Caco-2 (cell line): ENCODE measurements around the gene PRDM10. TPM values are rescaled to one million over a fixed set of nuclear protein-coding genes. Genes with fewer than 3 reads are reported as not detected.

Experiments used
- BruUV-seq: library from RNA; stranded (reverse); fragments of 400-500 nt; replicated peaks from 2 replicates; lab custom pipeline; 2021; lab: Mats Ljungman, UMichigan
- CTCF ChIA-PET: fragments of 300-600 bp; sonication (Branson Sonifier 250); formaldehyde crosslinking; loops from one replicate; lab custom pipeline; 2022; ENCODE audit warnings: antibody characterized with exemption; lab: Charles Lee
- POLR2A ChIA-PET: fragments of 300-600 bp; sonication (Branson Sonifier 250); formaldehyde crosslinking; loops from one replicate; lab custom pipeline; 2022; ENCODE audit warnings: antibody characterized with exemption; lab: Charles Lee
- DNase-seq, 2 experiments: peaks; one replicate each; pipeline versions ENCODE4 v3.0.0 to v3.0.0-alpha.2; 2020 to 2022
- H3K27me3 ChIP-seq: replicated peaks from 2 replicates; pipeline ENCODE4 v1.6.0; 2011; ENCODE audit warnings: low read length; ENCODE audit not compliant: control insufficient read depth, insufficient read depth
- H3K36me3 ChIP-seq: 2 replicates; pipeline ENCODE4 v1.5.1; 2011; ENCODE audit warnings: low read length; ENCODE audit not compliant: control insufficient read depth, insufficient read depth
- H3K4me1 ChIP-seq: fragments of 250-450 bp; sonication (Bioruptor Pico); 2 replicates; pipeline ENCODE4 v1.5.1; 2020; ENCODE audit warnings: mild to moderate bottlenecking
- H3K4me3 ChIP-seq: 2 replicates; pipeline ENCODE4 v1.5.1; 2011; ENCODE audit warnings: low read depth, mild to moderate bottlenecking, control low read depth, low read length
- H3K9me3 ChIP-seq: fragments of 250-450 bp; sonication (Bioruptor Pico); 2 replicates; pipeline ENCODE4 v1.5.1; 2020; ENCODE audit warnings: mild to moderate bottlenecking, moderate library complexity
- H3K27ac Mint-ChIP-seq: one replicate; pipeline ENCODE4 v1.8.0; 2022; ENCODE audit warnings: mixed read lengths; ENCODE audit not compliant: unreplicated experiment
- H3K27me3 Mint-ChIP-seq: one replicate; pipeline ENCODE4 v1.8.0; 2022; ENCODE audit warnings: mixed read lengths; ENCODE audit not compliant: insufficient read depth, unreplicated experiment
- H3K36me3 Mint-ChIP-seq: one replicate; pipeline ENCODE4 v1.8.0; 2022; ENCODE audit warnings: mild to moderate bottlenecking, mixed read lengths; ENCODE audit not compliant: insufficient read depth, unreplicated experiment
- H3K4me1 Mint-ChIP-seq: one replicate; pipeline ENCODE4 v1.8.0; 2022; ENCODE audit warnings: low read depth, mixed read lengths; ENCODE audit not compliant: unreplicated experiment
- H3K4me3 Mint-ChIP-seq: one replicate; pipeline ENCODE4 v1.8.0; 2022; ENCODE audit warnings: mild to moderate bottlenecking, moderate library complexity, mixed read lengths; ENCODE audit not compliant: unreplicated experiment
- H3K9me3 Mint-ChIP-seq: one replicate; pipeline ENCODE4 v1.8.0; 2022; ENCODE audit warnings: mixed read lengths; ENCODE audit not compliant: unreplicated experiment
- intact Hi-C: fragments of 100-400 bp; cut with micrococcal nuclease; formaldehyde crosslinking; loops from one replicate; pipeline ENCODE4 v1.10.0; 2022; ENCODE audit not compliant: unreplicated experiment
- total RNA-seq: library from RNA; stranded (reverse); gene quantifications from 2 replicates; pipeline ENCODE4 v1.2.3, GENCODE V29; 2022
- TF ChIP-seq, protein P1 (sequence below), 2 experiments: fragments of 200-600 bp in 1 of 2; IDR thresholded peaks; 1 replicate in 1 of 2; 2 replicates in 1 of 2; pipeline versions ENCODE4 v1.5.1 to v1.8.0; 2011 to 2022; ENCODE audit warnings: antibody characterized with exemption in 1 of 2, control low read depth in 1 of 2, inconsistent platforms in 1 of 2, low read depth in 1 of 2, low read length in 1 of 2, mild to moderate bottlenecking in 1 of 2, moderate library complexity in 1 of 2; ENCODE audit not compliant: insufficient read depth in 1 of 2, severe bottlenecking in 1 of 2, unreplicated experiment in 1 of 2

The PRDM10 gene
- total RNA-seq, 1 experiment from 2014 or later = 11.8 TPM

DNA sequence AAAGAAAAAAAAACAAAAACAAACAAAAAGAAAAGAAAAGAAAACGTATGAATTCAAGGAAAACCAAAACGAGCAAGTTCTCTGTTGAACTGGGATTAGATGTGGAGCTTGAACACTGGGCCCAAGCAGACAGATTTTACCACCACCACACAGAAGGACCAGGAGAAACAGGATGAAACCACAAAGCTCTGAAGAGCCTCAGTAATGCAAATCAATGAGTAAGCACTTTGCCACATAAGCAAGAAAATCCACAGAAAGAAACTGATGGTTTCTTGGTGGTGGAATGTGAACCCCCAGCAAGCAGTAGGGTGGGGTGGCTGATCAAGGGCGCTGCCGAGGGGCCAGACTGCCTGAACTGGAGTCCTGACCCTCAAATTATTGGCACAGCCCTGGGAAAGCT lies 56.4 kb downstream of the PRDM10 start:
- POLR2A ChIA-PET = interaction anchor here (0.6 kb wide), 1 partner anchor 123 kb away, joined by 3 read pairs; the partner anchor contains the start of gene APLP2
- Mint-ChIP-seq H3K36me3 (peaks cover 17% of the 10 kb centered on the region), H3K27me3 (no peaks in the 10 kb centered on the region), H3K27ac (peak overlapping the region; percentile 90), H3K4me1 (peaks cover 59% of the 10 kb centered on the region), H3K9me3 (no peaks in the 10 kb centered on the region), H3K4me3 (no peak overlapping the region)
- TF ChIP-seq, protein P1, sequence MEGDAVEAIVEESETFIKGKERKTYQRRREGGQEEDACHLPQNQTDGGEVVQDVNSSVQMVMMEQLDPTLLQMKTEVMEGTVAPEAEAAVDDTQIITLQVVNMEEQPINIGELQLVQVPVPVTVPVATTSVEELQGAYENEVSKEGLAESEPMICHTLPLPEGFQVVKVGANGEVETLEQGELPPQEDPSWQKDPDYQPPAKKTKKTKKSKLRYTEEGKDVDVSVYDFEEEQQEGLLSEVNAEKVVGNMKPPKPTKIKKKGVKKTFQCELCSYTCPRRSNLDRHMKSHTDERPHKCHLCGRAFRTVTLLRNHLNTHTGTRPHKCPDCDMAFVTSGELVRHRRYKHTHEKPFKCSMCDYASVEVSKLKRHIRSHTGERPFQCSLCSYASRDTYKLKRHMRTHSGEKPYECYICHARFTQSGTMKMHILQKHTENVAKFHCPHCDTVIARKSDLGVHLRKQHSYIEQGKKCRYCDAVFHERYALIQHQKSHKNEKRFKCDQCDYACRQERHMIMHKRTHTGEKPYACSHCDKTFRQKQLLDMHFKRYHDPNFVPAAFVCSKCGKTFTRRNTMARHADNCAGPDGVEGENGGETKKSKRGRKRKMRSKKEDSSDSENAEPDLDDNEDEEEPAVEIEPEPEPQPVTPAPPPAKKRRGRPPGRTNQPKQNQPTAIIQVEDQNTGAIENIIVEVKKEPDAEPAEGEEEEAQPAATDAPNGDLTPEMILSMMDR (IDR thresholded peaks at IDR 0.05; ENCODE audit: insufficient read depth in 1 of 2, low read depth in 1 of 2, low read length in 1 of 2, severe bottlenecking in 1 of 2, unreplicated experiment in 1 of 2) = no peak
- Histone ChIP-seq H3K4me3 (no peak overlapping the region), H3K27me3 (no peaks in the 10 kb centered on the region), H3K36me3 (no peaks in the 10 kb centered on the region), H3K4me1 (peaks cover 32% of the 10 kb centered on the region), H3K9me3 (no peaks in the 10 kb centered on the region)
- BruUV-seq = no TSS peak
- CTCF ChIA-PET = interaction anchor here (1.7 kb wide), 1 partner anchor 20 kb away, joined by 4 read pairs; no protein-coding TSS in a partner anchor
- intact Hi-C loops = no loop called here
- DNase-seq = no peak

DNA sequence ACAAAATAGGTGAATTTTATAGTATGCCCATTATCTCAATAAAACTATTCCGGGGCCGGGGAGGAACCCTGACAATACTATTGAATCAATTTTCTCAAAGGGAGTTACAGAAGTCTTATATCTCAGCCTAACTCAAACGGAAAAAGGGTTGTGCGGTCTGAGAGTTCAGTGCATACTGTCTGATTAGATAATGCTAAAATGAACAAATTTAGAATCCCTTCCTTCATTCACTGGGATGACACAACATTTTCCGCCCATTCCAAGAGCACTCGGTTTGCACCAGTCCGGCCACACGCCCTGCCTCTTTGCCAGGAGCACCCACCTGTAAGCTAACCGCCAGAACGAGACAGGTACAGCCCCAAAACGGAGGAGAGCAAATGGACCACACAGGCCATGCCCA lies 57.3 kb downstream of the PRDM10 start:
- H3K4me3 ChIP-seq = no peak overlapping the region
- Mint-ChIP-seq H3K4me3 (no peak overlapping the region), H3K9me3 (no peaks in the 10 kb centered on the region), H3K36me3 (peaks cover 17% of the 10 kb centered on the region), H3K27me3 (no peaks in the 10 kb centered on the region), H3K27ac (peak overlapping the region; percentile 90), H3K4me1 (peaks cover 51% of the 10 kb centered on the region)
- H3K9me3 ChIP-seq = no peaks in the 10 kb centered on the region
- POLR2A ChIA-PET = no interaction called here
- intact Hi-C loops = no loop called here
- TF ChIP-seq, protein P1 (IDR thresholded peaks at IDR 0.05; ENCODE audit: insufficient read depth in 1 of 2, low read depth in 1 of 2, low read length in 1 of 2, severe bottlenecking in 1 of 2, unreplicated experiment in 1 of 2) = no peak
- no TSS peak for BruUV-seq
- H3K27me3 ChIP-seq = no peaks in the 10 kb centered on the region
- no peaks in the 10 kb centered on the region for H3K36me3 ChIP-seq
- DNase-seq = no peak
- CTCF ChIA-PET = no interaction called here
- peaks cover 32% of the 10 kb centered on the region for H3K4me1 ChIP-seq

DNA sequence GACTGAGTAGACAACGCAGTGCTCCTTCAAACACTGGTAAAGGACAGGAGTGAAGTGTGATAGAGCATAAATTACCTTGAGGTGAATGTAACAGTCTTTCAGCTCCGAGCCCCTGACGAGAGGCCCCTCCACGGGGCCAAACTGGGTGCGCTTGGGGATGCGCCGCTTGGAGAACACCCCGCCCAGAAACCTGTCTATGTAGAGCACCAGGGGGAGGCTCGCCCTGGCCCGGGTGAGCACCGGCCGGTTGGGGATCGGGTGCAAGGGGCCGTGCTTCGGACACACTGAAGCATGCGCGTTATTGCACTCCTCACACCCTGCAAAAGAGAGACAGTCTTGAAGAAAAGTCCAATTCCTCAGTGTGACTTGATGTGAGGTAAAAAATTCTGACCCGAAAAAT lies 57.9 kb downstream of the PRDM10 start:
- TF ChIP-seq, protein P1 (IDR thresholded peaks at IDR 0.05; ENCODE audit: insufficient read depth in 1 of 2, low read depth in 1 of 2, low read length in 1 of 2, severe bottlenecking in 1 of 2, unreplicated experiment in 1 of 2) = no peak
- DNase-seq = no peak
- POLR2A ChIA-PET = no interaction called here
- Histone ChIP-seq H3K4me3 (no peak overlapping the region), H3K27me3 (no peaks in the 10 kb centered on the region), H3K4me1 (peaks cover 32% of the 10 kb centered on the region), H3K9me3 (no peaks in the 10 kb centered on the region), H3K36me3 (no peaks in the 10 kb centered on the region)
- Mint-ChIP-seq H3K36me3 (peaks cover 17% of the 10 kb centered on the region), H3K27me3 (no peaks in the 10 kb centered on the region), H3K4me3 (no peak overlapping the region), H3K9me3 (no peaks in the 10 kb centered on the region), H3K4me1 (peaks cover 46% of the 10 kb centered on the region), H3K27ac (peak overlapping the region; percentile 90)
- BruUV-seq = no TSS peak
- CTCF ChIA-PET = interaction anchor here (1.0 kb wide), 1 partner anchor 188 kb away, joined by 4 read pairs; no protein-coding TSS in a partner anchor
- intact Hi-C loops = no loop called here
